G401.6 (cell line): ENCODE data around the gene UST.

Experiments
- FAIRE-seq: peaks from 2 replicates; lab custom pipeline; 2012; peaks lifted over from hg19 to GRCh38; lab: Jason Lieb, UNC

UST gene

GRCh38 chr6:149043476-149044130, 296.8 kb downstream of the UST start:
- no peak for FAIRE-seq

GRCh38 chr6:149044528-149044927, 297.7 kb downstream of the UST start:
- FAIRE-seq: no peak

GRCh38 chr6:149045404-149045803, 298.6 kb downstream of the UST start:
- no peak for FAIRE-seq

GRCh38 chr6:149046164-149046821, 299.5 kb downstream of the UST start:
- no peak for FAIRE-seq

GRCh38 chr6:149046822-149047246, 300.0 kb downstream of the UST start:
- FAIRE-seq: no peak

- no peak for FAIRE-seq
Observed at GRCh38 chr6:149049230-149049629, 302.4 kb downstream of the UST start.

- FAIRE-seq: no peak
Observed at GRCh38 chr6:149050160-149050559, 303.3 kb downstream of the UST start.

- FAIRE-seq: no peak
Observed at GRCh38 chr6:149052350-149053106, 305.7 kb downstream of the UST start.

GRCh38 chr6:149053848-149054558, 307.2 kb downstream of the UST start:
- FAIRE-seq: no peak

GRCh38 chr6:149054559-149055194, 307.8 kb downstream of the UST start:
- FAIRE-seq: no peak

GRCh38 chr6:149055195-149055899, 308.5 kb downstream of the UST start:
- no peak for FAIRE-seq

GRCh38 chr6:149056777-149057463, 310.1 kb downstream of the UST start:
- no peak for FAIRE-seq

GRCh38 chr6:149057464-149057840, 310.6 kb downstream of the UST start:
- FAIRE-seq: no peak

- no peak for FAIRE-seq
Observed at GRCh38 chr6:149059557-149059956, 312.7 kb downstream of the UST start.

GRCh38 chr6:149060300-149060984, 313.6 kb downstream of the UST start:
- FAIRE-seq: no peak

GRCh38 chr6:149060985-149061760, 314.3 kb downstream of the UST start:
- no peak for FAIRE-seq

GRCh38 chr6:149061930-149062329, 315.1 kb downstream of the UST start:
- no peak for FAIRE-seq

GRCh38 chr6:149062653-149063348, 316.0 kb downstream of the UST start:
- FAIRE-seq: no peak

GRCh38 chr6:149063468-149063867, 316.6 kb downstream of the UST start:
- no peak for FAIRE-seq
